DOHH2 (cell line): Measurements from ENCODE around the gene PRKCZ.

Experiments
- CTCF ChIP-seq: fragments of 200-600 bp; sonication (generic); IDR thresholded peaks from one replicate; pipeline ENCODE4 v1.5.1; 2014; ENCODE audit warnings: antibody characterized with exemption, mild to moderate bottlenecking, low read depth, low read length; ENCODE audit not compliant: poor library complexity, severe bottlenecking
- EZH2phosphoT487 ChIP-seq: fragments of 200-600 bp; sonication (generic); IDR thresholded peaks from 2 replicates; pipeline ENCODE4 v1.6.1; 2017; ENCODE audit warnings: borderline replicate concordance, mild to moderate bottlenecking, antibody characterized with exemption, low read length, moderate library complexity, mixed read lengths

- TF ChIP-seq CTCF (no peak), EZH2phosphoT487 (no peak)
Observed at GRCh38 chr1:2134266-2134620, 84.0 kb downstream of the PRKCZ start.
